Measurements from ENCODE around the gene CLEC19A.
A peak's percentile ranks its signal among the peaks of the same experiment; 100 is the strongest.

CLEC19A gene

GRCh38 chr16:19356024-19356952, 70.8 kb downstream of the CLEC19A start:
- H3K9me3 Mint-ChIP-seq: no peaks in the 10 kb centered on the region
- H3K4me3 Mint-ChIP-seq: no peak overlapping the region
- DNase-seq (ENCODE audit: low spot score): peak; percentile 19
- peaks cover 1% of the 10 kb centered on the region for H3K27me3 Mint-ChIP-seq (ENCODE audit: low read depth)
- H3K36me3 Mint-ChIP-seq (ENCODE audit: low read depth): no peaks in the 10 kb centered on the region
- H3K4me1 Mint-ChIP-seq (ENCODE audit: low read depth): no peaks in the 10 kb centered on the region
- H3K27ac Mint-ChIP-seq: no peak overlapping the region

- Mint-ChIP-seq H3K27ac (no peak overlapping the region), H3K36me3 (ENCODE audit: low read depth) (no peaks in the 10 kb centered on the region), H3K9me3 (no peaks in the 10 kb centered on the region), H3K4me3 (no peak overlapping the region), H3K4me1 (ENCODE audit: low read depth) (no peaks in the 10 kb centered on the region), H3K27me3 (ENCODE audit: low read depth) (no peaks in the 10 kb centered on the region)
- DNase-seq (ENCODE audit: low spot score): no peak
Measured at GRCh38 chr16:19359556-19359955, 74.0 kb downstream of the CLEC19A start.

Measured in T-helper 2 cell treated with Interferon-gamma antibody and Interleukin-4, amounts not matched to agents 5 μg/mL and 100 μg/mL, for 36 hours (primary cell).